NOMO-1 treated with dmso at 0.1 percent for 144 hours (cell line): ENCODE results near the gene ATXN10.

Experiments used
- DNase-seq: peaks from one replicate; lab custom pipeline; 2025; ENCODE audit not compliant: unreplicated experiment; lab: John Stamatoyannopoulos, UW

The ATXN10 gene

DNA sequence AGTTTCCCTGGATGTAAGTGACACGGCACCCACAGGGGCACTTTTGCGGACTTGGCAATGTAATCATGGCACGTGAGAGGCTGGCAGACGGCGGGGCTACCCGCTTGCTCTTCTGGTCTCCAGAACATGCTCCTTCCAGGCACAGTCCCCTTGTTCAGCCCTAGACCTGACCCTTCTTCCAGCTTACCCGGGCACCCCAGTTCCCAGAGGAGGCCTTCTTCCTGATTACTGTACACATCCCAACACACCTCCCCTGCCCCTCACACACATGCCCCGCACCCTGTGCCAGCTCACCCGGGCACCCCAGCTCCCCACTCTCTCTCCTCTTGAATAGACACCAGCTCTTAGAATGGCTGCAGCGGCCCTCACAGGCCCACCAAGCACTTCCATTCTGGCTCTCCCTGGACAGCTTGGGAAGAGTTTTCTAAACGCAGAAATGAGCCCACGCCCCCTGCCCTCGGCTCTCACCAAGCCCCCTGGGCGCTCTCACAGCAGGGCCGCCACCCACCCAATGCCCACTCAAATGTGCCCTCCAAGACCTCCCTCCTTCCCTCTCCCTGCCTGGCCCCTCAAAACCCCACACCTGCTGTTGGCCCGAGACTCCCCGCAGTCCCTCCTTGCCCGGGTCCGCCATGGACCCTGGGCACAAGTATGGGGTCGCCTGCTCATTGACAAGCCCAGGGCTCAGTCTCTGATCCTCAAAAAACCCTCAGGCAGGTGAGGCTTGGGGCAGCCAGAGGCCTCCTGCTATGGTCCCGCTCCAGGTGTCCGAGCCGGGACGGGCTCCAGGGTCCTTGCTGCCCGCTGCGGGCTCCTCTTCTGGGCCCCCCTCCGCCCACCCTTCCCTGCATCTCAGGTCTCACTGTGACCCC, 216.8 kb downstream of the ATXN10 start:
- DNase-seq, result no peak

DNA sequence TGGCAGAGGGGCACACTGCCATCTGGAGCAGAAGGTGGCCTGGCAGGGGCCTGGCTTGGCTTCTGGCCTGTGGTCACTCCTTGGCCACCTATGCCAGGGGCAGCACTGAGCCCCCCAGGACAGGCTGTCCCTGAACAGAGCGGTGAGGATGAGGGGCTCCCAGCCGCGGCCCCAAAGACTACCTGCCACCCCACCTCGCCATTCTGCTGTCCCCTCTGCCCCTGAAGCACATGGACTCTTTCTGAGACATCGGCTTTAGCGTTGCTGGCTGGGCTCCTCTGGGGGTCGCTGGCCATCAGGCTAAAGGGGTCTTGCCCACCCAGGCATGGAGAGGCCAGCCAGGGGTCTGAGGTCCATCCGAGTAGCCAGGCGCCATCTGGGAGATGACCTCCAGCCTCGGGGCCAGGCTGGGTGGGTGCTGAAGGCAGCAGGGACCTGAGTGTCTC, 217.5 kb downstream of the ATXN10 start:
- no peak for DNase-seq

DNA sequence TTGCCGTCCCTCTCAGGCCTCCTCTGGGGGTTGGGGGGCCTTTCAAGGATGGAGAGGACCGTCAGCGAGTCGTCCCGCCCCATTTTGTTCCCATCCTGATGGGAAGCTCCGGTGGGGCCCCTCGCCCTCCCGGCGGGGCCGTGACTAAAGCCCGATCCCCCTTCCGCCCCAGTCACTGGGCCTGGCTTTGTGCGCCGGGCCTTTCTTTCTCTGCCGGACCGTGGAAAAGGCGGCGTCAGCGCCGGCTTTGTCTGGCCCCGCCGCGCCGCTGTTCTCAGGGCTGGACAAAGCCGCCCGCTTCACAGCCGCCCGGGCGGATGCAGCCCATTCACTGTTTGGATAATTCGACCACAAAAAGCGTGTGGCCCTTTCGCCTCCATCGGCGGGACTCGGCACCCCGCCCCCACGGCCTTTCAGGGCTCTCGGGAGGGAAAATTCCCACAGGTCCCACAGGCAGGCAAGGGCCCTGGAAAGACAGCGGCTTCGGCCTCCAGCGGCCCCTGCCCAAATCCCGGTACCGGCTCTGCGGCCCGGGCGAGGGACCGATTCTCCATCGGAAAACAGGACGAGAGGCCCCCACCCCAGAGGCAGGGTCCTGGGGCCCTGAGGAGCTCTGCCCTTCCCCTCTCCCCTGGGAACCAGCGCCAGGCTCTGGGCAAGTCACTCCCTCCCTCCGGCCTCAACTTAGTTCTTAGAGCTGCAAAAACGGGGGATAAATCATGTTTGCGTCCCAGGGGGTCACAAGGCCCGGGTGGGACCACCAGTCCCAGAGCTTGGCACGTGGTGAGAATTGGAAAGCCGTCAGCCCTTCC, 218.1 kb downstream of the ATXN10 start:
- no peak for DNase-seq

DNA sequence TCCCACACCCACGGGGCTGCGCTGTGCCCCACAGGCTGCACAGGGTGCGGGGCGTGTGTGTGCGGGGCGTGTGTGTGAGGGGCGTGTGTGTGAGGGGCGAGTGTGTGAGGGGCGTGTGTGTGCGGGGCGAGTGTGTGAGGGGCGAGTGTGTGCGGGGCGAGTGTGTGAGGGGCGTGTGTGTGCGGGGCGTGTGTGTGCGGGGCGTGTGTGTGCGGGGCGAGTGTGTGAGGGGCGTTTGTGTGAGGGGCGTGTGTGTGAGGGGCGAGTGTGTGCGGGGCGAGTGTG, 218.7 kb downstream of the ATXN10 start:
- no peak for DNase-seq

DNA sequence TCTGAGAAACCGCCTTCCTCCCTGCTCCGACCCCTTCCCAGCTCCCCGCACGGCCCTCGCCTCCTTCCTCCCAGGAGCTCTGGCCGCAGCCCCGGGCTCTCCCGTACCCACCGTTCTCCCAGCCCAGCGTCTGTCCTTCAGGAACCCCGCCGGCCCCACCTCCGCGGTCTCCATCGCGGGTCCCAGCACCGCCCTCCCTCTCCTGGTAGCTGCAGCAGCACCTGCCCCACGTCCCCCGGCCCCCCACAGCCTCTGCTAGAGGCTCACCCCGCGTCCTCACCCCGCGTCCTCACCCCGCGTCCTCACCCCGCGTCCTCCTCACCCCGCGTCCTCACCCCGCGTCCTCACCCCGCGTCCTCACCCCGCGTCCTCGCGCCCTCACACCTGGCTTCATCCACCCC, 219.4 kb downstream of the ATXN10 start:
- no peak for DNase-seq

DNA sequence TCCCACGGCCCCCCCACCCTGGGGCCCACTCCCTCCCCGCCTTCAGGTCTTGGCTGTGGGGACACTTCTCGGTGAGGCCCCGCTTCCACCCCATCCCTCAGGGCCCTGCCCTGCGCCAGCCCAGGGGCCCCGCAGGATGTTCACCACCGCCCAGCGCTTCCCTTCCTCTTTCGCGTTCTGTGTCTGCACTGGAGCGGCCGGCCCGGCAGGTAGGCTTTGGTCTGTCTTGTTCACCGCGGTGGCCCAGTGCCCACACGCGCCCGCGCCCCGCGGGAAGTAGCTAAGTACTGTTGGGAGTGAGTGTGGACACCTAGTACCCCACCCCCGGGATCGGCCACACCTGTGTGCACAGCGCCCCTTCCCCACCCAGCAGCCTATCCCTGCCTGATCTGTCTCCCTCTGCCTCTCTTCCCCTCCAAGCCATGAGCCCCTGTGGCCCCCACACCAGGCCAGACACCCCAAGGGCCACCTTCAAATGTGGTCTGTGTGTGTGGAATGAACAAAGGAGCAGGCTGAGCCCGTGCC, 219.9 kb downstream of the ATXN10 start:
- peak; percentile 43 for DNase-seq

DNA sequence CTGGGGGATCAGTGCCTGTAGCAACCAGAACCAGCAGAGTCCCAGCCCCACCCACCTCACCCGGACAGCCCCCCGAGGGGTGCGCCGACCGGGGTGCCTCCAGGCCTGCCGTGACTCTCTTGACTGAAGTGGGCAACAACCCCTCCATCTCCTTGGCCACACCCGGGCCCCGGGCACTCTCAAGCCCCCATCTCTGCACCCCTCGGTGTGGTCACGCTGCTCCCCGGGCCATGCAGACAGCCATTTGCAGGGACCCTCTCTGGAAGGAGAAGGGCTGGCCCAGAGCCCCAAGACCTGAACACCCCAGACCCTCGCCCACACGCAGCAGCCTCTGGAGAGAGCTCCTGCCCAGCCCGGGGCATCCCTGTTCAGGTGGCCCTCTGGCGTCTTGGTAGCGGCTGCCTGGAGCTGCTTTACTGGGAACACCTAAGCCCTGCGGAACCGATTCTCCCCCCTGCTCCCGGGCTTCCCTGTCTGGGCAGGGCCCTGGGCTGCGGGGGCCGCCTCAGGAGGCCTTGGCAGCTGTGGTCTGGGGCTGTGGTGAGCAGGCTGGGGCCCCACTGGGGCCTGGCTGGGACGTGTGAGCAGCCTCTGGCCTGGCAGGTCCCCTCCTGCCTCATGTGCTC, 220.5 kb downstream of the ATXN10 start:
- peak; percentile 36 for DNase-seq

DNA sequence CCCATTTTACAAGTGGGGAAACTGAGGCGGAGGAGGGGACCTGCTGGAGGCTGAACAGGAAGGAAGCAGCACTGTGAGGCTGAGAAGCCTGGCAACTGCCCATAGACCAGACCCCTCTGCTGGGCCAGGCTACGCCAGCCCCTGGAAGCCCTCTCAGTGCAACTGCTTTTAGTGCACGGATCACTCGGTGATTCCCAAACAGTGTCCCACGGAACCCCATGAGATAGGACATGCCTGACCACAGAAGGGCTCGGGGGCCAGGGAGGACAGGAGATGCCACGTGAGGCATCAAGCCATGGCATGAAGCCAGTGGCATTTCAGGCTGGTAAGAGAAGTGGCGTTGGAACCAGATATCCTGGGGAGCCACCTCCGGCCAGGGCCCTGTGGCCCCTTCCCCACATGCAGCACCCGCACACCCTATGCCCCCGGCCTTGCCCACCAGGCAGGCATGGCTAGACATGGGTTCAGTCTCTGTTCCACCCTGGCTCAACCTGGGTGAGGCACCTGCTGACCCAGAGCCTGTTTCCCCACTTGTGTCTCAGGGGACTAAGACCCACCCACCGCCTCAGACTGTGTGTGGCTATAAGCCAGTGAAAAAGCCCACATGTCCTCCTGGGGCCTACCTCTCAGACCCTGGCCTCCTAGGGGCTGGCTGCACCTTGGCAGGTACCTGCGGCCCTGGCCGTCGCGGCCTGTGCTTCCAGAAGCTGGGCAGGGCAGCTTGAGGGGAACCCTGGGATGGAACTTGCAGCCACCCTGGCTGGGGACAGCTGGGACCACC, 221.2 kb downstream of the ATXN10 start:
- DNase-seq, result no peak

DNA sequence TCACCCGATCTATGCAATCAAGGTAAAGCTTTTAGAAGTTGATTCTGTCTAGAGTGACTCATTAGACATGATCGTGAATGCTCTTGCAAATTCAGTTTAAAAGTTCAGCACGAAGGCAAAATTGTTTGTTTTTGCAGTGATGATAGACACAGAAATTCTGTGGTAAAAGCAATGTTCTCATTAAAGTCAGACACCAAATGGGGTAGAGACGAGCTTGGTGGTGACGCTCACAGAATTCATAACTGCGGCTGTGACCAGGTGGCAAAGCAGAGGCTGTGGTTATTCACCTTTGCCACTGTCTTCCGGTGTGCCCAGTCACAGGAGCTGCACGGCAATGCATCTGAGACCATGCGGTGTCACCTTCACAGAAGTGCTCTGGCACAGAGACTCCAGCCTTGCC, 221.9 kb downstream of the ATXN10 start:
- DNase-seq, result no peak
